GM12878 (cell line): ENCODE measurements around the gene GLUD1.

Source experiments
- POLR2A ChIP-seq: IDR thresholded peaks from 2 replicates; pipeline ENCODE4 v1.6.1; 2011; ENCODE audit warnings: low read depth, mild to moderate bottlenecking, low read length
- SRF ChIP-seq, 2 experiments: IDR thresholded peaks; 2 replicates each; pipeline ENCODE4 v1.6.1; 2011; ENCODE audit warnings: low read depth in 2 of 2, low read length in 2 of 2, mild to moderate bottlenecking in 1 of 2, moderate library complexity in 1 of 2
- STAT3 ChIP-seq: IDR thresholded peaks from 2 replicates; pipeline ENCODE4 v1.6.1; 2011; ENCODE audit warnings: low read depth, low read length, improper control_type of control experiment
- TCF3 ChIP-seq: IDR thresholded peaks from 2 replicates; pipeline ENCODE4 v1.6.1; 2012; ENCODE audit warnings: low read depth, mild to moderate bottlenecking, low read length, borderline replicate concordance; ENCODE audit not compliant: insufficient read depth
- TF ChIP-seq, protein P1 (sequence below): IDR thresholded peaks from 2 replicates; pipeline ENCODE4 v1.6.1; 2011; ENCODE audit warnings: low read depth, mild to moderate bottlenecking, low read length, moderate library complexity, borderline replicate concordance; ENCODE audit errors: extremely low read depth
- TF ChIP-seq, protein P2 (sequence below), 3 experiments: IDR thresholded peaks in 2 of 3; conservative IDR thresholded peaks in 1 of 3; 2 replicates each; pipeline ENCODE4 v1.5.1; 2011; ENCODE audit warnings: low read depth in 3 of 3, low read length in 3 of 3, mild to moderate bottlenecking in 3 of 3, control low read depth in 2 of 3, moderate library complexity in 2 of 3, inconsistent platforms in 1 of 3, mixed read lengths in 1 of 3; ENCODE audit not compliant: control insufficient read depth in 2 of 3, insufficient read depth in 1 of 3; ENCODE audit errors: extremely low read depth in 1 of 3
- TF ChIP-seq, protein P3 (sequence below): IDR thresholded peaks from 2 replicates; pipeline ENCODE4 v1.6.1; 2012; ENCODE audit warnings: improper control_type of control experiment, low read depth, low read length; ENCODE audit not compliant: insufficient replicate concordance
- TF ChIP-seq, protein P4 (sequence below): fragments of 450-650 bp; IDR thresholded peaks from 2 replicates; pipeline ENCODE4 v1.6.1; 2018; ENCODE audit warnings: mild to moderate bottlenecking, low read depth, moderate library complexity; ENCODE audit not compliant: partially characterized antibody

DNA sequence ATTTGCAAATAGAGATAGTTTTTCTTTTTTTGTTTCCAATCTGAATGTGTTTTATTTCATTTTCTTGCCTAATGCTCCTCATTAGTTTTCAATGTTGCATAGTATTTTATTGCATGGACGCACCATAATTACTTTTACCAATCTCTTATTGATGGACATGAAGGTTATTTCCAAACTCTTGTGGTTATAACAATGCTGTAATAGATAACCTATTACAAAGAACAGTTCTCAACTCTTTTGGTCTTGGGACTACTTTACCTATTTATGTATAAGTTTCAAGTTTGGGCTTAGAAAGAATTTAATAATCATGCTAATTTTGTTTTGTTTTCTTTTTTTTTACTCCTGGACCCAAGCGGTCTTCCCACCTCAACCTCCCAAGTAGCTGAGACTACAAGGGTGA, 7.4 kb upstream of the GLUD1 start:
- TF ChIP-seq, protein P1, sequence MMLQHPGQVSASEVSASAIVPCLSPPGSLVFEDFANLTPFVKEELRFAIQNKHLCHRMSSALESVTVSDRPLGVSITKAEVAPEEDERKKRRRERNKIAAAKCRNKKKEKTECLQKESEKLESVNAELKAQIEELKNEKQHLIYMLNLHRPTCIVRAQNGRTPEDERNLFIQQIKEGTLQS = no peak
- TF ChIP-seq SRF (IDR thresholded peaks at IDR 0.05; ENCODE audit: low read depth in 2 of 2, low read length in 2 of 2) (no peak), STAT3 (no peak), TCF3 (no peak), POLR2A (no peak)
- TF ChIP-seq, protein P2, sequence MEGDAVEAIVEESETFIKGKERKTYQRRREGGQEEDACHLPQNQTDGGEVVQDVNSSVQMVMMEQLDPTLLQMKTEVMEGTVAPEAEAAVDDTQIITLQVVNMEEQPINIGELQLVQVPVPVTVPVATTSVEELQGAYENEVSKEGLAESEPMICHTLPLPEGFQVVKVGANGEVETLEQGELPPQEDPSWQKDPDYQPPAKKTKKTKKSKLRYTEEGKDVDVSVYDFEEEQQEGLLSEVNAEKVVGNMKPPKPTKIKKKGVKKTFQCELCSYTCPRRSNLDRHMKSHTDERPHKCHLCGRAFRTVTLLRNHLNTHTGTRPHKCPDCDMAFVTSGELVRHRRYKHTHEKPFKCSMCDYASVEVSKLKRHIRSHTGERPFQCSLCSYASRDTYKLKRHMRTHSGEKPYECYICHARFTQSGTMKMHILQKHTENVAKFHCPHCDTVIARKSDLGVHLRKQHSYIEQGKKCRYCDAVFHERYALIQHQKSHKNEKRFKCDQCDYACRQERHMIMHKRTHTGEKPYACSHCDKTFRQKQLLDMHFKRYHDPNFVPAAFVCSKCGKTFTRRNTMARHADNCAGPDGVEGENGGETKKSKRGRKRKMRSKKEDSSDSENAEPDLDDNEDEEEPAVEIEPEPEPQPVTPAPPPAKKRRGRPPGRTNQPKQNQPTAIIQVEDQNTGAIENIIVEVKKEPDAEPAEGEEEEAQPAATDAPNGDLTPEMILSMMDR (IDR thresholded peaks at IDR 0.05 in 2 of 3, conservative IDR thresholded peaks at IDR 0.05 in 1 of 3; ENCODE audit: control insufficient read depth in 2 of 3, extremely low read depth in 1 of 3, insufficient read depth in 1 of 3, low read depth in 3 of 3, low read length in 3 of 3) = no peak
- TF ChIP-seq, protein P3, sequence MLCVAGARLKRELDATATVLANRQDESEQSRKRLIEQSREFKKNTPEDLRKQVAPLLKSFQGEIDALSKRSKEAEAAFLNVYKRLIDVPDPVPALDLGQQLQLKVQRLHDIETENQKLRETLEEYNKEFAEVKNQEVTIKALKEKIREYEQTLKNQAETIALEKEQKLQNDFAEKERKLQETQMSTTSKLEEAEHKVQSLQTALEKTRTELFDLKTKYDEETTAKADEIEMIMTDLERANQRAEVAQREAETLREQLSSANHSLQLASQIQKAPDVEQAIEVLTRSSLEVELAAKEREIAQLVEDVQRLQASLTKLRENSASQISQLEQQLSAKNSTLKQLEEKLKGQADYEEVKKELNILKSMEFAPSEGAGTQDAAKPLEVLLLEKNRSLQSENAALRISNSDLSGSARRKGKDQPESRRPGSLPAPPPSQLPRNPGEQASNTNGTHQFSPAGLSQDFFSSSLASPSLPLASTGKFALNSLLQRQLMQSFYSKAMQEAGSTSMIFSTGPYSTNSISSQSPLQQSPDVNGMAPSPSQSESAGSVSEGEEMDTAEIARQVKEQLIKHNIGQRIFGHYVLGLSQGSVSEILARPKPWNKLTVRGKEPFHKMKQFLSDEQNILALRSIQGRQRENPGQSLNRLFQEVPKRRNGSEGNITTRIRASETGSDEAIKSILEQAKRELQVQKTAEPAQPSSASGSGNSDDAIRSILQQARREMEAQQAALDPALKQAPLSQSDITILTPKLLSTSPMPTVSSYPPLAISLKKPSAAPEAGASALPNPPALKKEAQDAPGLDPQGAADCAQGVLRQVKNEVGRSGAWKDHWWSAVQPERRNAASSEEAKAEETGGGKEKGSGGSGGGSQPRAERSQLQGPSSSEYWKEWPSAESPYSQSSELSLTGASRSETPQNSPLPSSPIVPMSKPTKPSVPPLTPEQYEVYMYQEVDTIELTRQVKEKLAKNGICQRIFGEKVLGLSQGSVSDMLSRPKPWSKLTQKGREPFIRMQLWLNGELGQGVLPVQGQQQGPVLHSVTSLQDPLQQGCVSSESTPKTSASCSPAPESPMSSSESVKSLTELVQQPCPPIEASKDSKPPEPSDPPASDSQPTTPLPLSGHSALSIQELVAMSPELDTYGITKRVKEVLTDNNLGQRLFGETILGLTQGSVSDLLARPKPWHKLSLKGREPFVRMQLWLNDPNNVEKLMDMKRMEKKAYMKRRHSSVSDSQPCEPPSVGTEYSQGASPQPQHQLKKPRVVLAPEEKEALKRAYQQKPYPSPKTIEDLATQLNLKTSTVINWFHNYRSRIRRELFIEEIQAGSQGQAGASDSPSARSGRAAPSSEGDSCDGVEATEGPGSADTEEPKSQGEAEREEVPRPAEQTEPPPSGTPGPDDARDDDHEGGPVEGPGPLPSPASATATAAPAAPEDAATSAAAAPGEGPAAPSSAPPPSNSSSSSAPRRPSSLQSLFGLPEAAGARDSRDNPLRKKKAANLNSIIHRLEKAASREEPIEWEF = no peak
- TF ChIP-seq, protein P4, sequence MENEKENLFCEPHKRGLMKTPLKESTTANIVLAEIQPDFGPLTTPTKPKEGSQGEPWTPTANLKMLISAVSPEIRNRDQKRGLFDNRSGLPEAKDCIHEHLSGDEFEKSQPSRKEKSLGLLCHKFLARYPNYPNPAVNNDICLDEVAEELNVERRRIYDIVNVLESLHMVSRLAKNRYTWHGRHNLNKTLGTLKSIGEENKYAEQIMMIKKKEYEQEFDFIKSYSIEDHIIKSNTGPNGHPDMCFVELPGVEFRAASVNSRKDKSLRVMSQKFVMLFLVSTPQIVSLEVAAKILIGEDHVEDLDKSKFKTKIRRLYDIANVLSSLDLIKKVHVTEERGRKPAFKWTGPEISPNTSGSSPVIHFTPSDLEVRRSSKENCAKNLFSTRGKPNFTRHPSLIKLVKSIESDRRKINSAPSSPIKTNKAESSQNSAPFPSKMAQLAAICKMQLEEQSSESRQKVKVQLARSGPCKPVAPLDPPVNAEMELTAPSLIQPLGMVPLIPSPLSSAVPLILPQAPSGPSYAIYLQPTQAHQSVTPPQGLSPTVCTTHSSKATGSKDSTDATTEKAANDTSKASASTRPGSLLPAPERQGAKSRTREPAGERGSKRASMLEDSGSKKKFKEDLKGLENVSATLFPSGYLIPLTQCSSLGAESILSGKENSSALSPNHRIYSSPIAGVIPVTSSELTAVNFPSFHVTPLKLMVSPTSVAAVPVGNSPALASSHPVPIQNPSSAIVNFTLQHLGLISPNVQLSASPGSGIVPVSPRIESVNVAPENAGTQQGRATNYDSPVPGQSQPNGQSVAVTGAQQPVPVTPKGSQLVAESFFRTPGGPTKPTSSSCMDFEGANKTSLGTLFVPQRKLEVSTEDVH = no peak
